Measurements from ENCODE around the gene SDK2. TPM values are rescaled to one million over a fixed set of nuclear protein-coding genes. Genes with fewer than 3 reads are reported as not detected.

Gene SDK2
- total and polyA plus RNA-seq, 9 of the 15 experiments (the other 6 are each of a cell fraction or from before 2014, with no cell fraction given) = 0.04 TPM; not detected in 8

DNA sequence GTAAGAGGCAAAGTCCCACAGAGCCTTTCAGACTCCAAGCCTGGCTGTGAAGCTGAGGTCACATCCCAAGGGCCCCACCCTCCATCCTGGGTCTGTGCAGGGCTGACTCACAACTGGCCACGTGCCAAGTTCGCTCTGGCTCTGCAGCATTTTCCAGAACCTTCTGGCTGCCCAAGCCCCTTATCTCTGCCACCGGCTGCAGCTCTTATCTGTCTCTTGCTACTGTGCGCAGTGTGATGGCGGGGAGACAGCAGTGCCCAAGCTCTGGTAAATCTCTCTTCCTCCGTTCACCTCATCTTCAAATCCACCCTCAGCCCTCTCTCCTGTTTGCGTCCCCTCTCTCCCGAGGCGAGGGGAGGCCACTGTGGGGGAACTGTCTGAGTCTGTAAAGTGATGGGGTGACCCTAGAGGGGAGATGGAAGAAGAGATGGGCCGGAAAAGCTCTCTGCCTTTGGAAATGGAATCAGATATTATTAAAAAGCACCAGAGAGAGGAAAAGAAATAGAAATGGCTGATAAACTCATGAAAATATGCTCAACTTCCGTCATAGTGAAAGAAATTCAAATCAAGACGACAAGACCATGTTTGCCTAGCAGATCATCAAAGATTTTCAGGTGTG, 169.8 kb downstream of the SDK2 start (continued):
- TF ChIP-seq, protein P1, sequence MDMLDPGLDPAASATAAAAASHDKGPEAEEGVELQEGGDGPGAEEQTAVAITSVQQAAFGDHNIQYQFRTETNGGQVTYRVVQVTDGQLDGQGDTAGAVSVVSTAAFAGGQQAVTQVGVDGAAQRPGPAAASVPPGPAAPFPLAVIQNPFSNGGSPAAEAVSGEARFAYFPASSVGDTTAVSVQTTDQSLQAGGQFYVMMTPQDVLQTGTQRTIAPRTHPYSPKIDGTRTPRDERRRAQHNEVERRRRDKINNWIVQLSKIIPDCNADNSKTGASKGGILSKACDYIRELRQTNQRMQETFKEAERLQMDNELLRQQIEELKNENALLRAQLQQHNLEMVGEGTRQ (CRISPR knock-in tag; IDR thresholded peaks at IDR 0.05) = no peak
- 0 out of 4 replicates have a peak, but pooled peaks of 1 of the 2 experiments have one; percentile 41 for TF ChIP-seq ETV6 (IDR thresholded peaks at IDR 0.05; ENCODE audit: borderline replicate concordance in 1 of 2, low read depth in 2 of 2, low read length in 1 of 2)
- TF ChIP-seq ETV6 (CRISPR knock-in tag; IDR thresholded peaks at IDR 0.05; ENCODE audit: borderline replicate concordance) = no peak
- TF ChIP-seq SMAD1 (IDR thresholded peaks at IDR 0.05; ENCODE audit: low read depth, low read length, partially characterized antibody) = peak; percentile 100
- no peak for TF ChIP-seq ERF (CRISPR knock-in tag; IDR thresholded peaks at IDR 0.05)
- TF ChIP-seq ZNF133 (CRISPR knock-in tag; IDR thresholded peaks at IDR 0.05) = no peak
- TF ChIP-seq, protein P2, sequence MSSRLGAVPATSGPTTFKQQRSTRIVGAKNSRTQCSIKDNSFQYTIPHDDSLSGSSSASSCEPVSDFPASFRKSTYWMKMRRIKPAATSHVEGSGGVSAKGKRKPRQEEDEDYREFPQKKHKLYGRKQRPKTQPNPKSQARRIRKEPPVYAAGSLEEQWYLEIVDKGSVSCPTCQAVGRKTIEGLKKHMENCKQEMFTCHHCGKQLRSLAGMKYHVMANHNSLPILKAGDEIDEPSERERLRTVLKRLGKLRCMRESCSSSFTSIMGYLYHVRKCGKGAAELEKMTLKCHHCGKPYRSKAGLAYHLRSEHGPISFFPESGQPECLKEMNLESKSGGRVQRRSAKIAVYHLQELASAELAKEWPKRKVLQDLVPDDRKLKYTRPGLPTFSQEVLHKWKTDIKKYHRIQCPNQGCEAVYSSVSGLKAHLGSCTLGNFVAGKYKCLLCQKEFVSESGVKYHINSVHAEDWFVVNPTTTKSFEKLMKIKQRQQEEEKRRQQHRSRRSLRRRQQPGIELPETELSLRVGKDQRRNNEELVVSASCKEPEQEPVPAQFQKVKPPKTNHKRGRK (tag; IDR thresholded peaks at IDR 0.05) = no peak
- TF ChIP-seq MAZ (CRISPR knock-in tag; conservative IDR thresholded peaks at IDR 0.05 in 1 of 2, IDR thresholded peaks at IDR 0.05 in 1 of 2) = peak; percentile 83 to 92
- peak; percentile 78; the same call in 1 of the 2 replicates for TF ChIP-seq NBN (IDR thresholded peaks at IDR 0.05; ENCODE audit: low read depth)
- TF ChIP-seq, protein P3, sequence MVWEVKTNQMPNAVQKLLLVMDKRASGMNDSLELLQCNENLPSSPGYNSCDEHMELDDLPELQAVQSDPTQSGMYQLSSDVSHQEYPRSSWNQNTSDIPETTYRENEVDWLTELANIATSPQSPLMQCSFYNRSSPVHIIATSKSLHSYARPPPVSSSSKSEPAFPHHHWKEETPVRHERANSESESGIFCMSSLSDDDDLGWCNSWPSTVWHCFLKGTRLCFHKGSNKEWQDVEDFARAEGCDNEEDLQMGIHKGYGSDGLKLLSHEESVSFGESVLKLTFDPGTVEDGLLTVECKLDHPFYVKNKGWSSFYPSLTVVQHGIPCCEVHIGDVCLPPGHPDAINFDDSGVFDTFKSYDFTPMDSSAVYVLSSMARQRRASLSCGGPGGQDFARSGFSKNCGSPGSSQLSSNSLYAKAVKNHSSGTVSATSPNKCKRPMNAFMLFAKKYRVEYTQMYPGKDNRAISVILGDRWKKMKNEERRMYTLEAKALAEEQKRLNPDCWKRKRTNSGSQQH (CRISPR knock-in tag; IDR thresholded peaks at IDR 0.05) = 0 out of 2 replicates have a peak, but pooled peaks have one; percentile 41
- TF ChIP-seq, protein P4, sequence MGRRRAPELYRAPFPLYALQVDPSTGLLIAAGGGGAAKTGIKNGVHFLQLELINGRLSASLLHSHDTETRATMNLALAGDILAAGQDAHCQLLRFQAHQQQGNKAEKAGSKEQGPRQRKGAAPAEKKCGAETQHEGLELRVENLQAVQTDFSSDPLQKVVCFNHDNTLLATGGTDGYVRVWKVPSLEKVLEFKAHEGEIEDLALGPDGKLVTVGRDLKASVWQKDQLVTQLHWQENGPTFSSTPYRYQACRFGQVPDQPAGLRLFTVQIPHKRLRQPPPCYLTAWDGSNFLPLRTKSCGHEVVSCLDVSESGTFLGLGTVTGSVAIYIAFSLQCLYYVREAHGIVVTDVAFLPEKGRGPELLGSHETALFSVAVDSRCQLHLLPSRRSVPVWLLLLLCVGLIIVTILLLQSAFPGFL (CRISPR knock-in tag; IDR thresholded peaks at IDR 0.05) = no peak; the same call in 1 of the 2 replicates
- TF ChIP-seq TBP (optimal IDR thresholded peaks at IDR 0.05; ENCODE audit: low read depth, low read length) = no peak
- peak; percentile 95 for TF ChIP-seq MTA2 (IDR thresholded peaks at IDR 0.05; ENCODE audit: low read depth)
- peak; percentile 99 for TF ChIP-seq JUND (IDR thresholded peaks at IDR 0.05; ENCODE audit: borderline replicate concordance, low read depth, low read length)
- peak; percentile 98 for TF ChIP-seq JUND (tag; IDR thresholded peaks at IDR 0.05; ENCODE audit: borderline replicate concordance, low read depth, low read length)
- peak; percentile 92; the same call in 1 of the 2 replicates for TF ChIP-seq ZNF589 (CRISPR knock-in tag; IDR thresholded peaks at IDR 0.05; ENCODE audit: low read depth)
- no peak for TF ChIP-seq ZNF77 (CRISPR knock-in tag; IDR thresholded peaks at IDR 0.05)
- peak; percentile 81 for TF ChIP-seq ZEB2 (IDR thresholded peaks at IDR 0.05)
- TF ChIP-seq L3MBTL2 (IDR thresholded peaks at IDR 0.05) = peak; percentile 59
- peak; percentile 94 for TF ChIP-seq SOX6 (IDR thresholded peaks at IDR 0.05)
- no peak for TF ChIP-seq ZNF699 (CRISPR knock-in tag; IDR thresholded peaks at IDR 0.05; ENCODE audit: insufficient replicate concordance)
- peak; percentile 94 for TF ChIP-seq CBFA2T2 (conservative IDR thresholded peaks at IDR 0.05)
- TF ChIP-seq CXXC5 (CRISPR knock-in tag; IDR thresholded peaks at IDR 0.05) = peak; percentile 94
- TF ChIP-seq DPF2 (IDR thresholded peaks at IDR 0.05) = peak; percentile 99
- TF ChIP-seq POLR3A (IDR thresholded peaks at IDR 0.05; ENCODE audit: borderline replicate concordance, extremely low read depth, insufficient read depth, insufficient read length) = no peak
- TF ChIP-seq LEF1 (IDR thresholded peaks at IDR 0.05) = peak; percentile 79
- TF ChIP-seq CTBP1 (IDR thresholded peaks at IDR 0.05; ENCODE audit: borderline replicate concordance) = peak; percentile 99

All from K562 (cell line).